ENCODE data around the gene PITPNB. TPM values are rescaled to one million over a fixed set of nuclear protein-coding genes. Genes with fewer than 3 reads are reported as not detected.

The PITPNB gene
- total RNA-seq, 1 donor from 2014 or later: 58.6 TPM

DNA sequence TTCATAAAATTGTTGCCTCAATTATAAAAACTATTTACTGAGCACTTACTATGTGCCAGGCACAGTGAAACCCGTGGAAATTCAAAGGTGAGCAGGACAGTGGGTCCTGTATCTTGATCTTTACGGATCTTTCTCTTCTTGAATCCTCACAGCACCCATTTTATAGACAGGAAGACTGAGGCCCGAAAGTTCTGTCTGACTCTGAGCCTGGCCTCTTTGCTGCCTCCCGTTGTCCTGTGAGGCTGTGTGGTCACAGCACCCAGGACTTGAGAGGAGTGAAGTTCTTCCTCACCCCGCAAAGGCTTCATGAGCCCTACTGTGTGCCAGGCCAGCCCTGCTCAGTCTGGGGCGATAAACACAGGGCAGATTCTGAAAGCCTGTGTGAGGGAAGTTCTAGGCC, 104.1 kb downstream of the PITPNB start:
- intact Hi-C loops (cut with DNase I): no loop called here
- Histone ChIP-seq H3K36me3 (no peaks in the 10 kb centered on the region), H3K27me3 (ENCODE audit: low read depth) (no peaks in the 10 kb centered on the region), H3K27ac (no peak overlapping the region), H3K4me1 (peaks cover 5% of the 10 kb centered on the region), H3K4me3 (no peak overlapping the region), H3K9me3 (no peaks in the 10 kb centered on the region)
- TF ChIP-seq, protein P1, sequence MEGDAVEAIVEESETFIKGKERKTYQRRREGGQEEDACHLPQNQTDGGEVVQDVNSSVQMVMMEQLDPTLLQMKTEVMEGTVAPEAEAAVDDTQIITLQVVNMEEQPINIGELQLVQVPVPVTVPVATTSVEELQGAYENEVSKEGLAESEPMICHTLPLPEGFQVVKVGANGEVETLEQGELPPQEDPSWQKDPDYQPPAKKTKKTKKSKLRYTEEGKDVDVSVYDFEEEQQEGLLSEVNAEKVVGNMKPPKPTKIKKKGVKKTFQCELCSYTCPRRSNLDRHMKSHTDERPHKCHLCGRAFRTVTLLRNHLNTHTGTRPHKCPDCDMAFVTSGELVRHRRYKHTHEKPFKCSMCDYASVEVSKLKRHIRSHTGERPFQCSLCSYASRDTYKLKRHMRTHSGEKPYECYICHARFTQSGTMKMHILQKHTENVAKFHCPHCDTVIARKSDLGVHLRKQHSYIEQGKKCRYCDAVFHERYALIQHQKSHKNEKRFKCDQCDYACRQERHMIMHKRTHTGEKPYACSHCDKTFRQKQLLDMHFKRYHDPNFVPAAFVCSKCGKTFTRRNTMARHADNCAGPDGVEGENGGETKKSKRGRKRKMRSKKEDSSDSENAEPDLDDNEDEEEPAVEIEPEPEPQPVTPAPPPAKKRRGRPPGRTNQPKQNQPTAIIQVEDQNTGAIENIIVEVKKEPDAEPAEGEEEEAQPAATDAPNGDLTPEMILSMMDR (IDR thresholded peaks at IDR 0.05): no peak
- ATAC-seq (no peak), DNase-seq (no peak)

DNA sequence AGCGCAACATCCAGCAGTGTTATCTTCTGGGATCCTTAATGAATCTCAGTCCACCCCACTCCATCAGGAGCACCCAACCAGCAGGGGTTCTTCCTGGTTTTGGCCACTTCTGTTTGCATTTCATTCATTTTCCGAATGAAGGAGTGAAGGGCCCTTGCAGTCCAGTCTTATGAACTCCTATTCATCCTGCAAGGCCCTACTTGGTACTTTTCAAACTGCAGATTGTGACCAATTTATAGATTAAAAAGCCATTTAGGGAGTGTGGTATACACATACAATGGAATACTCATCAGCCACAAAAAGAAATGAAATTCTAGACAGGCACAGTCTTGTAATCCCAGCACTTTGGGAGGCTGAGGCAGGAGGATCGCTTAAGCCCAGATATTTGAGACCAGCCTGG, 107.3 kb downstream of the PITPNB start:
- H3K4me1 ChIP-seq: peaks cover 6% of the 10 kb centered on the region
- H3K36me3 ChIP-seq: no peaks in the 10 kb centered on the region
- no peak for DNase-seq
- H3K27me3 ChIP-seq (ENCODE audit: low read depth): no peaks in the 10 kb centered on the region
- intact Hi-C loops (cut with DNase I): no loop called here
- no peak overlapping the region for H3K4me3 ChIP-seq
- no peak for ATAC-seq
- no peak overlapping the region for H3K27ac ChIP-seq
- H3K9me3 ChIP-seq: no peaks in the 10 kb centered on the region
- TF ChIP-seq, protein P1 (IDR thresholded peaks at IDR 0.05): no peak

DNA sequence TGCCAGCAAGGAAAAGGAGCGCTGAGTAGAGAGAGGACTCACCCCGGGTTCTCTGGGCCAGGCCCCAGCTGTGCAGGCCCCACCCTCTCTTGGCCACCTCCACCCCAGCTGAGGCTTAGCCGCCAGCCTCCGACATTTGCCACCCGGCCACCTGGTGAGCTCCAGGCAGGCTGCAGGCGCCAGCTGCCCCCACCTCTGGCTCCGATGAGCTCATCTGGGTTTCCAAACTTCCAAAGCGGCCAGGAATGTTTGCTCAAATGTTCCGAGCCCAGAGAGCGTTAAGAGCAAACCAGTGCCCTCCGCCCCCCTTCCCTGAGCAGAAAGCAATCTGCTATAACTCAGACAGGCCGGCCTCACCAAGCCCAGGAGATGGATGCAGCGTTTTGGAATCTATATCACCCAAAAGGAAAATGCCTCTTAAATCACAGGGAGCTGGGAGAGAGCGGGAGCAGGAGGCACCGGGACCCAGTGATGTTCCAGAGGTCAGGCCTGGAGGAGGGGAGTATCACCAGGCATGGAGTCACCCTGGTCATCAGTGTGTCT, 108.4 kb downstream of the PITPNB start:
- TF ChIP-seq, protein P1 (IDR thresholded peaks at IDR 0.05): no peak
- no peaks in the 10 kb centered on the region for H3K27me3 ChIP-seq (ENCODE audit: low read depth)
- no peaks in the 10 kb centered on the region for H3K36me3 ChIP-seq
- ATAC-seq (peak; percentile 65 to 68), DNase-seq (no peak)
- no peak overlapping the region for H3K27ac ChIP-seq
- peaks cover 6% of the 10 kb centered on the region for H3K4me1 ChIP-seq
- no peak overlapping the region for H3K4me3 ChIP-seq
- no peaks in the 10 kb centered on the region for H3K9me3 ChIP-seq
- intact Hi-C loops (cut with DNase I): no loop called here

DNA sequence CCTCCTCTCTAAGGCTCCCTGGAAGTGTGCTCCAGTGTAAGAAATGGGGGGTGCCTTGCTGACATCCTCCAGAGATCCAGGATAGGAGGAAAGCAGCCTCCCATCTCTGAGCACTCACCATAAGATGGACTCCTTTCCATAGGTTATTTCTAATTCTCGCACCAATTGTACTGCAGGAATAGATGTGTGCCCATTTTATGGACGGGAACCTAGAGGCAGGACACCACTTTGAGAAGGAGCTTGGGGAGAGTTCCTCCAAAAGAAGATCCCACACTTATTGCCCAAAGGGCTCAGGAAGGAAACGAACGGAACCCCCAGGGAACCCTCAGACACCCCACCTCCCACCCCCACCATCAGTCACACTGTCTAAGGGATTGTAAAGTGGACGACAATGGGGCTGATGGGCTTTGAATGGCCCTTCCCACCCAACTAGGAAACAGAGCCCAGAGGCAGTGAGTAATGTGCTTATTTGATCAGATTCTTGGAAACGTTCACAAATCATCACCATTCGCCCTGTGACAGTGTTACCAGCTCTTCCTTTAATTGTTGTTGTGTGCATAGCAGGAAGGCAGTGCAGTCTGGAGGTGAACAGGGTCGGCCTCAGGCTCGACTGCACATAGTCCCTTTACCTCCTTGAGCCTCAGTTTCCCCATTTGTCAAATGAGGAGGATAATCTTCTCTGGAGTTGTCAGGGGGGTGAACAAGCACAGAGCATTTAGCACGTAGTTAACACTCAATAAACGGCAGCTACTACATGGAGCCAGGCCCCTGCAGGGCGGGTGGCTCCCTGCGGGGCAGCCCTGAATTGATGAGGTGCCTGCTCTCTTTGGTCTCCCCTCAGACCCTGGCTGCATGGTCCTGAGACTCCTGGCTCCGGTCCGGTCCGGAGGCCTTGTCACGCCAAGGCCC, 109.1 kb downstream of the PITPNB start:
- H3K27me3 ChIP-seq (ENCODE audit: low read depth): no peaks in the 10 kb centered on the region

DNA sequence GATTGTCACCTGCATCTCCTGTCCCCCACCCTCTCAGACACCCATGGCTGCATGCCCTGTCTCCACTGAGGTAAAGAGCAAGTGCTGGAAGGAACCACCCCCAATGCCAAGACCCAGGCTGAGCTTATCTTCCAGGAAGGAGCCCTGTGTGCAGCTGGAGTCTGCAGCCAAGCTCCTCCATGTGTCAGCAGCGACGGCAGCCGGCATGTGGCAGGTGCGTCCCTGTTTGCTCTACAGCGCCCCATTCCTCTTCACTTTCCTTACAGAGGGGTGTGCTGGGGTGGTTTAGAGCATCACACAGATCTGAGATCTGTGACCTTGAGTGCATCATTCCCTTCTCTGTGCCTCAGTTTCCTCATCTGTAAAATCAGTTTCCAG, 109.8 kb downstream of the PITPNB start:
- no peaks in the 10 kb centered on the region for H3K36me3 ChIP-seq
- DNase-seq (no peak), ATAC-seq (no peak)
- TF ChIP-seq, protein P1 (IDR thresholded peaks at IDR 0.05): no peak
- H3K27ac ChIP-seq: no peak overlapping the region
- intact Hi-C loops (cut with DNase I): no loop called here
- no peaks in the 10 kb centered on the region for H3K27me3 ChIP-seq (ENCODE audit: low read depth)
- no peak overlapping the region for H3K4me3 ChIP-seq
- H3K9me3 ChIP-seq: no peaks in the 10 kb centered on the region
- peaks cover 13% of the 10 kb centered on the region for H3K4me1 ChIP-seq

More for the DNA sequence above, 109.1 kb downstream of the PITPNB start:
- DNase-seq: no peak
- H3K4me1 ChIP-seq: peaks cover 6% of the 10 kb centered on the region
- no peaks in the 10 kb centered on the region for H3K36me3 ChIP-seq
- no peaks in the 10 kb centered on the region for H3K9me3 ChIP-seq
- no peak overlapping the region for H3K27ac ChIP-seq
- no peak overlapping the region for H3K4me3 ChIP-seq
- TF ChIP-seq, protein P1 (IDR thresholded peaks at IDR 0.05): no peak
- intact Hi-C loops (cut with DNase I): no loop called here
- no peak for ATAC-seq
